OCI-LY1 (cell line): ENCODE data around the gene MGA.

ENCODE experiments used
- CTCF ChIP-seq: fragments of 200-600 bp; sonication (generic), shearing (Covaris generic); IDR thresholded peaks from 2 replicates; pipeline ENCODE4 v1.5.1; 2017; ENCODE audit warnings: mild to moderate bottlenecking, antibody characterized with exemption, low read length, moderate library complexity, mixed read lengths
- EZH2 ChIP-seq: fragments of 200-600 bp; sonication (generic), shearing (Covaris generic); IDR thresholded peaks from 2 replicates; pipeline ENCODE4 v1.8.0; 2017; ENCODE audit warnings: borderline replicate concordance, mixed run types, mild to moderate bottlenecking, antibody characterized with exemption, low read length, moderate library complexity, mixed read lengths

GRCh38 chr15:41689083-41689482 is 28.9 kb downstream of the MGA start:
- TF ChIP-seq CTCF (no peak), EZH2 (no peak)
